Measurements from ENCODE around the gene TEP1. TPM values are rescaled to one million over a fixed set of nuclear protein-coding genes. Genes with fewer than 3 reads are reported as not detected.
"Not testable (repeated sequence)": the region's sequence is repeated elsewhere in the genome, so short reads cannot be mapped to it uniquely, and the experiment has no call there.

The TEP1 gene
- total RNA-seq, 2 experiments from 2014 or later, result 13.4 to 26.8 TPM

DNA sequence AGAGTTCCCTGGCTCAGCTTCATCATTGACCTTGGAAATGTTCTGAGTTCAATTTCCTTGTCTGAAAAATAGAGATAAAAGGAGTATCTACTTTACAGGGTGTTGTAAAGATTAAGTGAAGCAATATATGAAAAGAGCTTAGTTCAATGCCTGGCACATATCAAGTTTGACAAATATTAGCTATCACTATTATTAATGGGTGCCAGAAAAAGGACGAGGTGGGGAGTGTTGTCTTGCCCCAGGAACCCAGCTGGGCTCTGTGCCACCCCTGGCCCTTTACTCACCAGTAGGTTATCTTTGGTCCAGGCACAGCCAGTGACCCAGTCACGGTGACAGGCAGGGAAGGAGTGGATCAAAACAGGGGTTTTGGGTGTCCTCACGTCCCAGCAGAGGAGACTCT is 37.8 kb downstream of the TEP1 start:
- TF ChIP-seq, protein P1, sequence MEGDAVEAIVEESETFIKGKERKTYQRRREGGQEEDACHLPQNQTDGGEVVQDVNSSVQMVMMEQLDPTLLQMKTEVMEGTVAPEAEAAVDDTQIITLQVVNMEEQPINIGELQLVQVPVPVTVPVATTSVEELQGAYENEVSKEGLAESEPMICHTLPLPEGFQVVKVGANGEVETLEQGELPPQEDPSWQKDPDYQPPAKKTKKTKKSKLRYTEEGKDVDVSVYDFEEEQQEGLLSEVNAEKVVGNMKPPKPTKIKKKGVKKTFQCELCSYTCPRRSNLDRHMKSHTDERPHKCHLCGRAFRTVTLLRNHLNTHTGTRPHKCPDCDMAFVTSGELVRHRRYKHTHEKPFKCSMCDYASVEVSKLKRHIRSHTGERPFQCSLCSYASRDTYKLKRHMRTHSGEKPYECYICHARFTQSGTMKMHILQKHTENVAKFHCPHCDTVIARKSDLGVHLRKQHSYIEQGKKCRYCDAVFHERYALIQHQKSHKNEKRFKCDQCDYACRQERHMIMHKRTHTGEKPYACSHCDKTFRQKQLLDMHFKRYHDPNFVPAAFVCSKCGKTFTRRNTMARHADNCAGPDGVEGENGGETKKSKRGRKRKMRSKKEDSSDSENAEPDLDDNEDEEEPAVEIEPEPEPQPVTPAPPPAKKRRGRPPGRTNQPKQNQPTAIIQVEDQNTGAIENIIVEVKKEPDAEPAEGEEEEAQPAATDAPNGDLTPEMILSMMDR (conservative IDR thresholded peaks at IDR 0.05; ENCODE audit: low read length), result no peak
- no peak for TF ChIP-seq EZH2phosphoT487 (IDR thresholded peaks at IDR 0.05; ENCODE audit: borderline replicate concordance, low read depth, low read length)
- CTCF ChIA-PET (ENCODE audit: unreplicated experiment), result interaction anchor here (1.1 kb wide), 1 partner anchor 48 kb away, joined by 3 read pairs; no protein-coding TSS in a partner anchor
- peaks cover 49% of the 10 kb centered on the region for H3K36me3 ChIP-seq (ENCODE audit: insufficient read depth, low read length)
- no peak overlapping the region for H3K27ac ChIP-seq (ENCODE audit: low read depth, low read length, poor library complexity, severe bottlenecking)
- no peaks in the 10 kb centered on the region for H3K4me1 ChIP-seq (ENCODE audit: insufficient read depth, low read length, poor library complexity, severe bottlenecking)
- no peak overlapping the region for H2AFZ ChIP-seq (ENCODE audit: low read length)
- intact Hi-C loops (cut with micrococcal nuclease; ENCODE audit: unreplicated experiment), result no loop called here
- BruUV-seq (replicated peaks), result no TSS peak
- POLR2A ChIA-PET, result interaction anchor here (1.1 to 1.3 kb wide), 2 partner anchors 21 to 46 kb away, joined by 3 read pairs; no protein-coding TSS in a partner anchor
- no peaks in the 10 kb centered on the region for H3K79me2 ChIP-seq (ENCODE audit: insufficient read depth, low read depth, low read length)
- no peak for DNase-seq (ENCODE audit: low spot score)
- H4K20me1 ChIP-seq (ENCODE audit: insufficient read depth, low read length), result no peaks in the 10 kb centered on the region
- no peak overlapping the region for H3K4me2 ChIP-seq (ENCODE audit: low read length)
- no peaks in the 10 kb centered on the region for H3K9me3 ChIP-seq (ENCODE audit: low read length)
- no peak overlapping the region for H3K4me3 ChIP-seq (ENCODE audit: low read depth, low read length, poor library complexity, severe bottlenecking)
- H3K9me2 ChIP-seq (ENCODE audit: insufficient read depth, low read length), result no peaks in the 10 kb centered on the region

DNA sequence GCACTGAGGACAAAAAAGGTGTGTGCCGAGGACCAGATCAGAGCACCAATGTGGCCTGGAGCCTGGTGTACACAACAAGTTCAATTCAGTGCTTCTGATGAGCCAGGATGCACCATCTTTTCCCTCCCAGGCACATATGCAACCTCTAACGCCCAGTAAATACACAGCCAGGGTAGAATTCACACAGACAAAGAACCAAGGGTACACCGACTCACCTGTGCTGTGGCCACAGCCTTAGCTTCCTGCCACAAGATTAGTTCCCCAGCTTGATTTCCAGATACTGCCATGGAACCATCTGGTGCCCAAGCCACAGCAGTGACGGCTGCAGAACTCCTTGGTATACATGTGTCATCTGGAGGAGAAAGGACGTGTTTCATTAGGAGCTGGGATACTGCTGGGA is 40.5 kb downstream of the TEP1 start:
- H3K36me3 ChIP-seq (ENCODE audit: insufficient read depth, low read length), result peaks cover 38% of the 10 kb centered on the region
- no peak overlapping the region for H3K4me2 ChIP-seq (ENCODE audit: low read length)
- H3K4me3 ChIP-seq (ENCODE audit: low read depth, low read length, poor library complexity, severe bottlenecking), result no peak overlapping the region
- H3K27ac ChIP-seq (ENCODE audit: low read depth, low read length, poor library complexity, severe bottlenecking), result no peak overlapping the region
- no peaks in the 10 kb centered on the region for H3K9me2 ChIP-seq (ENCODE audit: insufficient read depth, low read length)
- H3K9me3 ChIP-seq (ENCODE audit: low read length), result no peaks in the 10 kb centered on the region
- intact Hi-C loops (cut with micrococcal nuclease; ENCODE audit: unreplicated experiment), result no loop called here
- no peaks in the 10 kb centered on the region for H4K20me1 ChIP-seq (ENCODE audit: insufficient read depth, low read length)
- no peaks in the 10 kb centered on the region for H3K4me1 ChIP-seq (ENCODE audit: insufficient read depth, low read length, poor library complexity, severe bottlenecking)
- CTCF ChIA-PET (ENCODE audit: unreplicated experiment), result no interaction called here
- no TSS peak for BruUV-seq (replicated peaks)
- TF ChIP-seq, protein P1 (conservative IDR thresholded peaks at IDR 0.05; ENCODE audit: low read length), result no peak
- no peak for TF ChIP-seq EZH2phosphoT487 (IDR thresholded peaks at IDR 0.05; ENCODE audit: borderline replicate concordance, low read depth, low read length)
- no peak overlapping the region for H2AFZ ChIP-seq (ENCODE audit: low read length)
- DNase-seq (ENCODE audit: low spot score), result no peak
- POLR2A ChIA-PET, result no interaction called here
- no peaks in the 10 kb centered on the region for H3K79me2 ChIP-seq (ENCODE audit: insufficient read depth, low read depth, low read length)

- TF ChIP-seq, protein P1 (conservative IDR thresholded peaks at IDR 0.05; ENCODE audit: low read length), result no peak
- no peak for TF ChIP-seq EZH2phosphoT487 (IDR thresholded peaks at IDR 0.05; ENCODE audit: borderline replicate concordance, low read depth, low read length)
- ChIA-PET POLR2A (no interaction called here), CTCF (ENCODE audit: unreplicated experiment) (no interaction called here)
- no peak overlapping the region for H2AFZ ChIP-seq (ENCODE audit: low read length)
- intact Hi-C loops (cut with micrococcal nuclease; ENCODE audit: unreplicated experiment), result no loop called here
- peaks cover 29% of the 10 kb centered on the region for H3K36me3 ChIP-seq (ENCODE audit: insufficient read depth, low read length)
- no peak overlapping the region for H3K4me2 ChIP-seq (ENCODE audit: low read length)
- H3K9me3 ChIP-seq (ENCODE audit: low read length), result no peaks in the 10 kb centered on the region
- BruUV-seq (replicated peaks), result TSS peak; percentile 63
- H3K4me3 ChIP-seq (ENCODE audit: low read depth, low read length, poor library complexity, severe bottlenecking), result no peak overlapping the region
- no peaks in the 10 kb centered on the region for H3K79me2 ChIP-seq (ENCODE audit: insufficient read depth, low read depth, low read length)
- no peak for DNase-seq (ENCODE audit: low spot score)
- H4K20me1 ChIP-seq (ENCODE audit: insufficient read depth, low read length), result no peaks in the 10 kb centered on the region
- no peak overlapping the region for H3K27ac ChIP-seq (ENCODE audit: low read depth, low read length, poor library complexity, severe bottlenecking)
- H3K9me2 ChIP-seq (ENCODE audit: insufficient read depth, low read length), result no peaks in the 10 kb centered on the region
- no peaks in the 10 kb centered on the region for H3K4me1 ChIP-seq (ENCODE audit: insufficient read depth, low read length, poor library complexity, severe bottlenecking)
Measured at GRCh38 chr14:20365928-20366327, 47.4 kb downstream of the TEP1 start.

DNA sequence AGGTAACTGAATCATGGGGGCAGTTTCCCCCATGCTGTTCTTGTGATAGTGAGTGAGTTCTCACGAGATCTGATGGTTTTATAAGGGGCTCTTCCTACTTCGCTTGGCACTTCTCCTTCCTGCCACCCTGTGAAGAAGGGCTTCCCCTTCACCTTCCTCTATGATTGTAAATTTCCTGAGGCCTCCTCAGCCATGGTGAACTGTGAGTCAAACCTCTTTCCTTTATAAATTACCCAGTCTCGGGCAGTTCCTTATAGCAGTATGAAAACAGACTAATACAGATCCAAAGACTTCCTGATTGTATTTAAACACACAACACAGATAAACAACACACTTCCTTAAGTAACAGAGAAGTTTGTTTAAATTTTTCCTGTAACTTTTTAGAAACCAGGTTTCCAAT is 54.8 kb downstream of the TEP1 start:
- H4K20me1 ChIP-seq (ENCODE audit: insufficient read depth, low read length); DNase-seq (ENCODE audit: low spot score); H3K4me2 ChIP-seq (ENCODE audit: low read length); H3K79me2 ChIP-seq (ENCODE audit: insufficient read depth, low read depth, low read length); BruUV-seq (replicated peaks); H3K27ac ChIP-seq (ENCODE audit: low read depth, low read length, poor library complexity, severe bottlenecking); H3K4me1 ChIP-seq (ENCODE audit: insufficient read depth, low read length, poor library complexity, severe bottlenecking); H3K9me2 ChIP-seq (ENCODE audit: insufficient read depth, low read length); CTCF ChIA-PET (ENCODE audit: unreplicated experiment); H3K9me3 ChIP-seq (ENCODE audit: low read length); H2AFZ ChIP-seq (ENCODE audit: low read length); H3K4me3 ChIP-seq (ENCODE audit: low read depth, low read length, poor library complexity, severe bottlenecking); POLR2A ChIA-PET: not testable (repeated sequence)
- intact Hi-C loops (cut with micrococcal nuclease; ENCODE audit: unreplicated experiment), result loop anchor here (5.0 kb wide), 1 partner anchor 34 kb away; no protein-coding TSS in a partner anchor
- peaks cover 73% of the 10 kb centered on the region for H3K36me3 ChIP-seq (ENCODE audit: insufficient read depth, low read length)

All from OCI-LY7 (cell line).